Esophagus muscularis mucosa (tissue), 4 donors: ENCODE measurements around the gene MBNL3.

Experiments used
- EP300 ChIP-seq: sonication (generic); formaldehyde crosslinking; IDR thresholded peaks from one replicate; pipeline ENCODE4 v1.6.1; 2017; ENCODE audit warnings: antibody characterized with exemption
- POLR2AphosphoS5 ChIP-seq, 2 donors: sonication (generic); formaldehyde crosslinking; IDR thresholded peaks; one replicate each; pipeline ENCODE4 v1.6.1; 2017; ENCODE audit warnings: antibody characterized with exemption in 2 of 2
- TF ChIP-seq, protein P1 (sequence below), 3 experiments: fragments of 200-600 bp in 2 of 3; fragments of 450-650 bp in 1 of 3; sonication (generic) in 2 of 3; IDR thresholded peaks; one replicate each; pipeline ENCODE4 v1.5.1; 2017 to 2019; ENCODE audit warnings: antibody characterized with exemption in 3 of 3, mild to moderate bottlenecking in 2 of 3, moderate library complexity in 1 of 3

DNA sequence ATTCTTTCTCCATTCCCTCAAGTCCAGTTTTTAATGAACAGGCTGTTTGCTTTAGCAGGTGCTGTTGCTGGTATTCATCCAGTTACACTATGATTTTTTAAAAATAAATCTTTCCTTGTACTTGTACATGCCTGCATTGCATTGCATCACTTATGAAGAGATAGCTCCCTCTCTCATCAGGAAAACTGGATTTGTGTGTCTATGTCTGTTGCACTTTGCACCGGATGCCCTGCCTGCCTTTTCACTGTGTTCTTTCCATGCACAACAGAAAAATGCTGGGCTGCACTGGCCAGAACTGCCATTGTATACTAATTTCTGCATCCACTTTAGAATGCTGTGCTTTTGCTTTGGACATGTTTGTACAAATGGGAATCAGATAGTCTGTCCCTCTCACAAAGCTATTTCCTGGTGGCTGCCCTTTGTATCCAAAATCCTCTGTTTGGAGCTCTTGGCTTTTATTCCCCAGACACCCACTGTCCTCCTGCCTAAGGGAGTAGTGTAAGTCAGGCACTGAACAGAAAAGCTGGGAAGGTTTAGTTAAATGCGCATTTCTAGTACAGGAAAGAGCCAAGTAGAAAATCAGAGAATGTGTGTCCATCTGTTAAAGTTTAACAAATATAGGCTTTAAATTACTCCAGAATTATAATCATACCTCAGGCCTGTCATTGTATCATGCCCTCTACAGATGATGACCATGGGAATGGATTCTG is 119.1 kb downstream of the MBNL3 start:
- TF ChIP-seq, protein P1, sequence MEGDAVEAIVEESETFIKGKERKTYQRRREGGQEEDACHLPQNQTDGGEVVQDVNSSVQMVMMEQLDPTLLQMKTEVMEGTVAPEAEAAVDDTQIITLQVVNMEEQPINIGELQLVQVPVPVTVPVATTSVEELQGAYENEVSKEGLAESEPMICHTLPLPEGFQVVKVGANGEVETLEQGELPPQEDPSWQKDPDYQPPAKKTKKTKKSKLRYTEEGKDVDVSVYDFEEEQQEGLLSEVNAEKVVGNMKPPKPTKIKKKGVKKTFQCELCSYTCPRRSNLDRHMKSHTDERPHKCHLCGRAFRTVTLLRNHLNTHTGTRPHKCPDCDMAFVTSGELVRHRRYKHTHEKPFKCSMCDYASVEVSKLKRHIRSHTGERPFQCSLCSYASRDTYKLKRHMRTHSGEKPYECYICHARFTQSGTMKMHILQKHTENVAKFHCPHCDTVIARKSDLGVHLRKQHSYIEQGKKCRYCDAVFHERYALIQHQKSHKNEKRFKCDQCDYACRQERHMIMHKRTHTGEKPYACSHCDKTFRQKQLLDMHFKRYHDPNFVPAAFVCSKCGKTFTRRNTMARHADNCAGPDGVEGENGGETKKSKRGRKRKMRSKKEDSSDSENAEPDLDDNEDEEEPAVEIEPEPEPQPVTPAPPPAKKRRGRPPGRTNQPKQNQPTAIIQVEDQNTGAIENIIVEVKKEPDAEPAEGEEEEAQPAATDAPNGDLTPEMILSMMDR (IDR thresholded peaks at IDR 0.05) = no peak
- no peak for TF ChIP-seq EP300
- no peak for TF ChIP-seq POLR2AphosphoS5 (IDR thresholded peaks at IDR 0.05)
